HepG2 (cell line): Measurements from ENCODE around the gene KLHL33. TPM values are rescaled to one million over a fixed set of nuclear protein-coding genes. Genes with fewer than 3 reads are reported as not detected.

ENCODE experiments used
- ARNTL ChIP-seq: sonication (generic); formaldehyde crosslinking; IDR thresholded peaks from 2 replicates; pipeline ENCODE4 v1.4.0; 2020; ENCODE audit warnings: mild to moderate bottlenecking, missing genetic modification reagents
- DR1 ChIP-seq: sonication (generic); formaldehyde crosslinking; IDR thresholded peaks from 2 replicates; pipeline ENCODE4 v1.8.0; 2021; ENCODE audit warnings: mild to moderate bottlenecking, missing genetic modification reagents, inconsistent platforms
- EED ChIP-seq: sonication (generic); formaldehyde crosslinking; IDR thresholded peaks from 2 replicates; pipeline ENCODE4 v1.5.0; 2020; ENCODE audit warnings: mild to moderate bottlenecking, missing genetic modification reagents
- HHEX ChIP-seq: IDR thresholded peaks from 2 replicates; pipeline ENCODE4 v1.6.1; 2016; ENCODE audit warnings: control low read depth
- NFE2 ChIP-seq: sonication (generic); formaldehyde crosslinking; IDR thresholded peaks from 2 replicates; pipeline ENCODE4 v1.4.0; 2020; ENCODE audit warnings: missing genetic modification reagents
- SMARCE1 ChIP-seq: fragments of 450-650 bp; IDR thresholded peaks from 2 replicates; pipeline ENCODE4 v1.6.1; 2017; ENCODE audit warnings: borderline replicate concordance
- ZBTB42 ChIP-seq: sonication (generic); formaldehyde crosslinking; IDR thresholded peaks from 2 replicates; pipeline ENCODE4 v1.5.0; 2020; ENCODE audit warnings: mild to moderate bottlenecking, missing genetic modification reagents
- ZNF101 ChIP-seq: sonication (generic); formaldehyde crosslinking; IDR thresholded peaks from 2 replicates; pipeline ENCODE4 v1.4.0; 2020; ENCODE audit warnings: mild to moderate bottlenecking, low read depth, missing genetic modification reagents, borderline replicate concordance
- ZNF180 ChIP-seq: sonication (generic); formaldehyde crosslinking; IDR thresholded peaks from 2 replicates; pipeline ENCODE4 v1.4.0; 2020; ENCODE audit warnings: low read depth, missing genetic modification reagents, borderline replicate concordance
- ZNF432 ChIP-seq: sonication (generic); formaldehyde crosslinking; IDR thresholded peaks from 2 replicates; pipeline ENCODE4 v1.5.0; 2020; ENCODE audit warnings: missing genetic modification reagents, mild to moderate bottlenecking, borderline replicate concordance
- polyA plus RNA-seq, 8 experiments: library from polyadenylated mRNA; depleted of rRNA in 3 of 8; stranded (reverse) in 7 of 8; unstranded in 1 of 8; fragments of >200 nt; fragmentation: Illumina TruSeq in 4 of 8; extraction: Trizol in 4 of 8; gene quantifications; 2 replicates each; pipeline versions ENCODE4 v1.2.1 to v1.2.3, GENCODE V29; 2011 to 2016; ENCODE audit warnings: low read depth in 4 of 8, missing spikeins in 1 of 8, mixed read lengths in 1 of 8; ENCODE audit not compliant: insufficient read depth in 1 of 8
- total RNA-seq, 5 experiments: library from RNA; depleted of rRNA; stranded (reverse); fragments of >200 nt; fragmentation: Illumina TruSeq; extraction: Trizol; gene quantifications; 2 replicates each; pipeline ENCODE4 v1.2.3, GENCODE V29; 2016; ENCODE audit warnings: low read depth in 1 of 5
- TF ChIP-seq, protein P1 (sequence below): sonication (generic); formaldehyde crosslinking; IDR thresholded peaks from 2 replicates; pipeline ENCODE4 v1.5.0; 2020; ENCODE audit warnings: mild to moderate bottlenecking, missing genetic modification reagents, borderline replicate concordance
- TF ChIP-seq, protein P2 (sequence below), 2 experiments: IDR thresholded peaks; 2 replicates each; pipeline ENCODE4 v1.6.1; 2011 to 2012; ENCODE audit warnings: low read length in 2 of 2, borderline replicate concordance in 1 of 2, low read depth in 1 of 2, mild to moderate bottlenecking in 1 of 2, moderate library complexity in 1 of 2
- TF ChIP-seq, protein P3 (sequence below): sonication (generic); formaldehyde crosslinking; IDR thresholded peaks from 2 replicates; pipeline ENCODE4 v1.5.1; 2020; ENCODE audit warnings: missing genetic modification reagents, mild to moderate bottlenecking, borderline replicate concordance
- TF ChIP-seq, protein P4 (sequence below): sonication (generic); formaldehyde crosslinking; IDR thresholded peaks from 2 replicates; pipeline ENCODE4 v1.4.0; 2020; ENCODE audit warnings: missing genetic modification reagents, borderline replicate concordance
- TF ChIP-seq, protein P5 (sequence below): sonication (generic); formaldehyde crosslinking; IDR thresholded peaks from 2 replicates; pipeline ENCODE4 v1.5.1; 2020; ENCODE audit warnings: mild to moderate bottlenecking, missing genetic modification reagents, moderate library complexity
- TF ChIP-seq, protein P6 (sequence below): IDR thresholded peaks from 2 replicates; pipeline ENCODE4 v1.6.1; 2012; ENCODE audit warnings: inconsistent platforms

The KLHL33 gene
- total and polyA plus RNA-seq, 2 of the 13 experiments (the other 11 are each of a cell fraction or from before 2014, with no cell fraction given) = not detected

DNA sequence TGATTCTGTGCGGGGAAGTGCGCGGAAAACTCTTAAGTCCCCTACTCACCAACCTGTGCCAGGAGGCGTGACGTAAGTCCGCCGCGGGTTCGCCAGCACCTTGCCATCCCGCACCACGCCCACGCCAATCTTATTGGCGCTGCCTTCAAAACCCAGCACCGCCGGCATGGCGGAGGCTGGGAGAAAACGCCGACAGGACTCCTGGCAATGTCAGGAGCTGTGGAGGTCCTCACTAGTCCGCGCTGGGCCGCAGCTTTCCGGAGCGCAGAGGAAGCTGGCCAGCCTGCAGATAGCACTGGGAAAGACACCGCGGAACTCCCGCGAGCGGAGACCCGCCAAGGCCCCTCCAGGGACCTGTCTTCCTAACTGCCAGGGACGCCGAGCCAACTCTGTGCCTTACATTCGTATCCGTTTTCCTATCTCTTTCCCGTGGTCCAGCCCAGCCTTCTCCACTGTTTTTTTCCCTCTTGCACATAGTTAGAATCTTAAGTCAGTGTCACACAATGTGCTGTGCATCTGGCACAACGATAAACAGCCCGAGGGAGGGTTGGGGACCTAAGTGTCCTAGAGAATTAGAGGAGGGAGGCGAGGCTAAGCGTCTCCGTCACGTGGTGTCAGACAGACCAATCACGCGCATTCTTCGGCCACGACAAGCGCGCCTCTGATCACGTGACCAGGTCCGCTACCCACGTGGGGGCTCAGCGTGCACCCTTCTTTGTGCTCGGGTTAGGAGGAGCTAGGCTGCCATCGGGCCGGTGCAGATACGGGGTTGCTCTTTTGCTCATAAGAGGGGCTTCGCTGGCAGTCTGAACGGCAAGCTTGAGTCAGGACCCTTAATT, 18.8 kb upstream of the KLHL33 start, which contains the start of the genes APEX1 and OSGEP (continued):
- TF ChIP-seq ZNF180 (CRISPR knock-in tag) (no peak), NFE2 (no peak), ZNF432 (CRISPR knock-in tag) (no peak), HHEX (no peak), SMARCE1 (no peak), ARNTL (CRISPR knock-in tag) (peak; percentile 96), EED (CRISPR knock-in tag) (peak; percentile 94), DR1 (CRISPR knock-in tag) (peak; percentile 90), ZBTB42 (CRISPR knock-in tag) (0 out of 2 replicates have a peak, but pooled peaks have one; percentile 50), ZNF101 (no peak)
- TF ChIP-seq, protein P1, sequence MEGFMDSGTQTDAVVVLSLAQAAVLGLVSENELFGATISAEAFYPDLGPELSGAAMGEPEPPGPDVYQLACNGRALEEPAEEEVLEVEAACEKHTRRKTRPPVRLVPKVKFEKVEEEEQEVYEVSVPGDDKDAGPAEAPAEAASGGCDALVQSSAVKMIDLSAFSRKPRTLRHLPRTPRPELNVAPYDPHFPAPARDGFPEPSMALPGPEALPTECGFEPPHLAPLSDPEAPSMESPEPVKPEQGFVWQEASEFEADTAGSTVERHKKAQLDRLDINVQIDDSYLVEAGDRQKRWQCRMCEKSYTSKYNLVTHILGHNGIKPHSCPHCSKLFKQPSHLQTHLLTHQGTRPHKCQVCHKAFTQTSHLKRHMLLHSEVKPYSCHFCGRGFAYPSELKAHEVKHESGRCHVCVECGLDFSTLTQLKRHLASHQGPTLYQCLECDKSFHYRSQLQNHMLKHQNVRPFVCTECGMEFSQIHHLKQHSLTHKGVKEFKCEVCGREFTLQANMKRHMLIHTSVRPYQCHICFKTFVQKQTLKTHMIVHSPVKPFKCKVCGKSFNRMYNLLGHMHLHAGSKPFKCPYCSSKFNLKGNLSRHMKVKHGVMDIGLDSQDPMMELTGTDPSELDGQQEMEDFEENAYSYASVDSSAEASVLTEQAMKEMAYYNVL = peak; percentile 45; the same call in 1 of the 2 replicates
- TF ChIP-seq, protein P2, sequence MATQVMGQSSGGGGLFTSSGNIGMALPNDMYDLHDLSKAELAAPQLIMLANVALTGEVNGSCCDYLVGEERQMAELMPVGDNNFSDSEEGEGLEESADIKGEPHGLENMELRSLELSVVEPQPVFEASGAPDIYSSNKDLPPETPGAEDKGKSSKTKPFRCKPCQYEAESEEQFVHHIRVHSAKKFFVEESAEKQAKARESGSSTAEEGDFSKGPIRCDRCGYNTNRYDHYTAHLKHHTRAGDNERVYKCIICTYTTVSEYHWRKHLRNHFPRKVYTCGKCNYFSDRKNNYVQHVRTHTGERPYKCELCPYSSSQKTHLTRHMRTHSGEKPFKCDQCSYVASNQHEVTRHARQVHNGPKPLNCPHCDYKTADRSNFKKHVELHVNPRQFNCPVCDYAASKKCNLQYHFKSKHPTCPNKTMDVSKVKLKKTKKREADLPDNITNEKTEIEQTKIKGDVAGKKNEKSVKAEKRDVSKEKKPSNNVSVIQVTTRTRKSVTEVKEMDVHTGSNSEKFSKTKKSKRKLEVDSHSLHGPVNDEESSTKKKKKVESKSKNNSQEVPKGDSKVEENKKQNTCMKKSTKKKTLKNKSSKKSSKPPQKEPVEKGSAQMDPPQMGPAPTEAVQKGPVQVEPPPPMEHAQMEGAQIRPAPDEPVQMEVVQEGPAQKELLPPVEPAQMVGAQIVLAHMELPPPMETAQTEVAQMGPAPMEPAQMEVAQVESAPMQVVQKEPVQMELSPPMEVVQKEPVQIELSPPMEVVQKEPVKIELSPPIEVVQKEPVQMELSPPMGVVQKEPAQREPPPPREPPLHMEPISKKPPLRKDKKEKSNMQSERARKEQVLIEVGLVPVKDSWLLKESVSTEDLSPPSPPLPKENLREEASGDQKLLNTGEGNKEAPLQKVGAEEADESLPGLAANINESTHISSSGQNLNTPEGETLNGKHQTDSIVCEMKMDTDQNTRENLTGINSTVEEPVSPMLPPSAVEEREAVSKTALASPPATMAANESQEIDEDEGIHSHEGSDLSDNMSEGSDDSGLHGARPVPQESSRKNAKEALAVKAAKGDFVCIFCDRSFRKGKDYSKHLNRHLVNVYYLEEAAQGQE (IDR thresholded peaks at IDR 0.05; ENCODE audit: borderline replicate concordance in 1 of 2, low read depth in 1 of 2, low read length in 2 of 2) = peak in 1 of 2 experiments; percentile 66; a peak in 1 of 4 replicates
- TF ChIP-seq, protein P3, sequence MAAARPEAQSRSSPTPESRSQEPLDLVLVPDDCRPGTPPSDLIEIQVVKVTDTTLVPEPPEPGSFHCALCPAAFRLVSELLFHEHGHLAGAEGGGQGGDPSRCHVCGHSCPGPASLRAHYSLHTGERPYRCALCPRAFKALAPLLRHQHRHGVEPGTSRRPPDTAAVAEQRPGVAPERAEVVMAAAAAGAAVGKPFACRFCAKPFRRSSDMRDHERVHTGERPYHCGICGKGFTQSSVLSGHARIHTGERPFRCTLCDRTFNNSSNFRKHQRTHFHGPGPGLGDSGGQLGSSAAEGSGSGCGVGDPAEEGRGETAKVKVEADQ (CRISPR knock-in tag) = peak; percentile 78; the same call in 1 of the 2 replicates
- TF ChIP-seq, protein P4, sequence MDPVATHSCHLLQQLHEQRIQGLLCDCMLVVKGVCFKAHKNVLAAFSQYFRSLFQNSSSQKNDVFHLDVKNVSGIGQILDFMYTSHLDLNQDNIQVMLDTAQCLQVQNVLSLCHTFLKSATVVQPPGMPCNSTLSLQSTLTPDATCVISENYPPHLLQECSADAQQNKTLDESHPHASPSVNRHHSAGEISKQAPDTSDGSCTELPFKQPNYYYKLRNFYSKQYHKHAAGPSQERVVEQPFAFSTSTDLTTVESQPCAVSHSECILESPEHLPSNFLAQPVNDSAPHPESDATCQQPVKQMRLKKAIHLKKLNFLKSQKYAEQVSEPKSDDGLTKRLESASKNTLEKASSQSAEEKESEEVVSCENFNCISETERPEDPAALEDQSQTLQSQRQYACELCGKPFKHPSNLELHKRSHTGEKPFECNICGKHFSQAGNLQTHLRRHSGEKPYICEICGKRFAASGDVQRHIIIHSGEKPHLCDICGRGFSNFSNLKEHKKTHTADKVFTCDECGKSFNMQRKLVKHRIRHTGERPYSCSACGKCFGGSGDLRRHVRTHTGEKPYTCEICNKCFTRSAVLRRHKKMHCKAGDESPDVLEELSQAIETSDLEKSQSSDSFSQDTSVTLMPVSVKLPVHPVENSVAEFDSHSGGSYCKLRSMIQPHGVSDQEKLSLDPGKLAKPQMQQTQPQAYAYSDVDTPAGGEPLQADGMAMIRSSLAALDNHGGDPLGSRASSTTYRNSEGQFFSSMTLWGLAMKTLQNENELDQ (CRISPR knock-in tag) = no peak
- TF ChIP-seq, protein P5, sequence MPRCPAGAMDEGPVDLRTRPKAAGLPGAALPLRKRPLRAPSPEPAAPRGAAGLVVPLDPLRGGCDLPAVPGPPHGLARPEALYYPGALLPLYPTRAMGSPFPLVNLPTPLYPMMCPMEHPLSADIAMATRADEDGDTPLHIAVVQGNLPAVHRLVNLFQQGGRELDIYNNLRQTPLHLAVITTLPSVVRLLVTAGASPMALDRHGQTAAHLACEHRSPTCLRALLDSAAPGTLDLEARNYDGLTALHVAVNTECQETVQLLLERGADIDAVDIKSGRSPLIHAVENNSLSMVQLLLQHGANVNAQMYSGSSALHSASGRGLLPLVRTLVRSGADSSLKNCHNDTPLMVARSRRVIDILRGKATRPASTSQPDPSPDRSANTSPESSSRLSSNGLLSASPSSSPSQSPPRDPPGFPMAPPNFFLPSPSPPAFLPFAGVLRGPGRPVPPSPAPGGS = no peak
- TF ChIP-seq, protein P6, sequence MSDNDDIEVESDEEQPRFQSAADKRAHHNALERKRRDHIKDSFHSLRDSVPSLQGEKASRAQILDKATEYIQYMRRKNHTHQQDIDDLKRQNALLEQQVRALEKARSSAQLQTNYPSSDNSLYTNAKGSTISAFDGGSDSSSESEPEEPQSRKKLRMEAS = peak; percentile 99
